IMR-90 (cell line): Measurements from ENCODE around the gene FBXO28. TPM values are rescaled to one million over a fixed set of nuclear protein-coding genes. Genes with fewer than 3 reads are reported as not detected.

Source experiments
- ATAC-seq: fragments of 200-7000 bp; cut with Tn5 transposase; 2 replicates; pipeline ENCODE4 v1.9.1; 2020; ENCODE audit warnings: low read depth, mild to moderate bottlenecking, moderate library complexity
- BruUV-seq: library from RNA; stranded (reverse); fragments of 400-500 nt; replicated peaks from 2 replicates; lab custom pipeline; 2021; lab: Mats Ljungman, UMichigan
- CTCF ChIA-PET: fragments of 300-600 bp; formaldehyde crosslinking; extraction: SDS; loops from one replicate; lab custom pipeline; 2021; ENCODE audit warnings: antibody characterized with exemption; lab: Yijun Ruan, JAX
- POLR2A ChIA-PET: fragments of 300-600 bp; sonication (Branson Sonifier 250); formaldehyde crosslinking; loops from one replicate; lab custom pipeline; 2022; ENCODE audit warnings: antibody characterized with exemption; ENCODE audit not compliant: unreplicated experiment; lab: Charles Lee
- DNase-seq: peaks from one replicate; pipeline ENCODE4 v3.0.0; 2013
- H2AFZ ChIP-seq: replicated peaks from 2 replicates; pipeline ENCODE3; 2013; ENCODE audit warnings: low read length, mild to moderate bottlenecking; ENCODE audit not compliant: poor library complexity
- H2AK5ac ChIP-seq: 2 replicates; pipeline ENCODE4 v1.6.1; 2013; ENCODE audit warnings: low read depth, low read length, inconsistent platforms
- H2AK9ac ChIP-seq: replicated peaks from 2 replicates; pipeline ENCODE3; 2013; ENCODE audit warnings: mild to moderate bottlenecking, low read depth, low read length, moderate library complexity; ENCODE audit not compliant: poor library complexity
- H2BK120ac ChIP-seq: 2 replicates; pipeline ENCODE4 v1.6.1; 2013; ENCODE audit warnings: low read depth, low read length, inconsistent platforms
- H2BK15ac ChIP-seq: 3 replicates; pipeline ENCODE4 v1.6.1; 2013; ENCODE audit warnings: low read depth, low read length, inconsistent platforms
- H2BK20ac ChIP-seq: 2 replicates; pipeline ENCODE4 v1.6.1; 2013; ENCODE audit warnings: low read depth, mild to moderate bottlenecking, inconsistent platforms, low read length, moderate library complexity
- H2BK5ac ChIP-seq: 2 replicates; pipeline ENCODE4 v1.6.1; 2013; ENCODE audit warnings: mild to moderate bottlenecking, low read depth, low read length, inconsistent platforms; ENCODE audit not compliant: poor library complexity, severe bottlenecking
- H3K14ac ChIP-seq: replicated peaks from 2 replicates; pipeline ENCODE4 v1.6.1; 2013; ENCODE audit warnings: low read depth, low read length, inconsistent platforms
- H3K18ac ChIP-seq: 2 replicates; pipeline ENCODE4 v1.6.1; 2013; ENCODE audit warnings: low read depth, low read length, control low read depth
- H3K23ac ChIP-seq: 2 replicates; pipeline ENCODE4 v1.6.1; 2013; ENCODE audit warnings: low read depth, low read length, inconsistent platforms
- H3K27ac ChIP-seq: 2 replicates; pipeline ENCODE4 v1.5.1; 2013; ENCODE audit warnings: mild to moderate bottlenecking, control low read depth, low read length; ENCODE audit not compliant: insufficient read depth
- H3K27me3 ChIP-seq: 2 replicates; pipeline ENCODE4 v1.6.1; 2013; ENCODE audit warnings: low read length; ENCODE audit not compliant: control insufficient read depth, insufficient read depth
- H3K36me3 ChIP-seq: 2 replicates; pipeline ENCODE4 v1.6.1; 2013; ENCODE audit warnings: low read length, mixed read lengths; ENCODE audit not compliant: control insufficient read depth, insufficient read depth
- H3K4ac ChIP-seq: 2 replicates; pipeline ENCODE4 v1.6.1; 2013; ENCODE audit warnings: low read depth, low read length, inconsistent platforms
- H3K4me1 ChIP-seq: 2 replicates; pipeline ENCODE4 v1.6.1; 2013; ENCODE audit warnings: low read length, mixed read lengths; ENCODE audit not compliant: control insufficient read depth, insufficient read depth
- H3K4me2 ChIP-seq: 2 replicates; pipeline ENCODE4 v1.6.1; 2013; ENCODE audit warnings: low read depth, mild to moderate bottlenecking, control low read depth, low read length, moderate library complexity
- H3K4me3 ChIP-seq: 2 replicates; pipeline ENCODE4 v1.5.1; 2013; ENCODE audit warnings: low read depth, mild to moderate bottlenecking, control low read depth, low read length, moderate library complexity; ENCODE audit not compliant: insufficient read depth
- H3K56ac ChIP-seq: 2 replicates; pipeline ENCODE4 v1.6.1; 2013; ENCODE audit warnings: low read length, inconsistent platforms; ENCODE audit not compliant: insufficient read depth; ENCODE audit errors: extremely low read depth
- H3K79me1 ChIP-seq, 2 experiments: 2 replicates each; pipeline ENCODE4 v1.6.1; 2013; ENCODE audit warnings: low read length in 2 of 2, inconsistent platforms in 1 of 2, low read depth in 1 of 2
- H3K9ac ChIP-seq: 2 replicates; pipeline ENCODE4 v1.6.1; 2013; ENCODE audit warnings: low read depth, low read length, control low read depth
- H3K9me1 ChIP-seq: 2 replicates; pipeline ENCODE4 v1.6.1; 2013; ENCODE audit warnings: low read length, inconsistent platforms; ENCODE audit not compliant: insufficient read depth
- H3K9me3 ChIP-seq: 2 replicates; pipeline ENCODE4 v1.6.1; 2013; ENCODE audit warnings: low read length; ENCODE audit not compliant: control insufficient read depth, insufficient read depth
- H4K20me1 ChIP-seq: 2 replicates; pipeline ENCODE4 v1.6.1; 2013; ENCODE audit warnings: low read length, inconsistent platforms; ENCODE audit not compliant: insufficient read depth
- H4K5ac ChIP-seq: 2 replicates; pipeline ENCODE4 v1.6.1; 2013; ENCODE audit warnings: mild to moderate bottlenecking, low read depth, low read length, control low read depth
- H4K8ac ChIP-seq, 2 experiments: 2 replicates each; pipeline ENCODE4 v1.6.1; 2013; ENCODE audit warnings: low read depth in 2 of 2, low read length in 2 of 2, control low read depth in 1 of 2, inconsistent platforms in 1 of 2
- H4K91ac ChIP-seq: 2 replicates; pipeline ENCODE4 v1.6.1; 2013; ENCODE audit warnings: low read depth, low read length, inconsistent platforms; ENCODE audit not compliant: insufficient read depth
- MAFK ChIP-seq: IDR thresholded peaks from 2 replicates; pipeline ENCODE4 v1.6.1; 2012; ENCODE audit warnings: low read depth, low read length, improper control_type of control experiment
- WGBS, 2 experiments: methylation state at CpG; one replicate each; pipeline versions ENCODE4 v1.1.5 to v1.1.7; 2013; ENCODE audit warnings: missing lambda C conversion rate in 2 of 2; ENCODE audit not compliant: insufficient read length in 1 of 2; ENCODE audit errors: extremely low coverage in 2 of 2; 5-methylcytosine and 5-hydroxymethylcytosine counted together
- dilution Hi-C: fragments of 300-500 bp; cut with HindIII; formaldehyde crosslinking; loops from one replicate; pipeline ENCODE4 v1.14.3; 2018; ENCODE audit warnings: low sequenced_read_pairs; ENCODE audit not compliant: unreplicated experiment
- in situ Hi-C: fragments of 300-500 bp; cut with MboI; formaldehyde crosslinking; loops from 3 replicates; pipeline ENCODE4 v1.14.3; 2019; ENCODE audit warnings: low sequenced_read_pairs, inconsistent platforms, mixed read lengths
- intact Hi-C: fragments of 100-400 bp; cut with micrococcal nuclease; formaldehyde crosslinking; loops from 2 replicates; pipeline ENCODE4 v1.10.0; 2022
- polyA plus RNA-seq, 3 experiments: library from polyadenylated mRNA; depleted of rRNA; stranded (reverse); fragments of >200 nt; gene quantifications; 2 replicates each; pipeline ENCODE4 v1.2.3, GENCODE V29; 2012; ENCODE audit warnings: low replicate concordance in 1 of 3
- total RNA-seq: library from RNA; depleted of rRNA; stranded (reverse); fragments of >200 nt; gene quantifications from 2 replicates; pipeline ENCODE4 v1.2.3, GENCODE V29; 2012

FBXO28 gene
- total and polyA plus RNA-seq, 2 of the 4 experiments (the other 2 are of a cell fraction), result 11.6 to 22.6 TPM

GRCh38 chr1:224096773-224097172 lies 17.1 kb upstream of the FBXO28 start:
- Histone ChIP-seq H3K9me3 (no peaks in the 10 kb centered on the region), H2AK5ac (no peak overlapping the region), H3K27ac (no peak overlapping the region), H3K4me2 (no peak overlapping the region), H3K9me1 (no peaks in the 10 kb centered on the region), H3K4me3 (no peak overlapping the region), H3K9ac (no peak overlapping the region), H2BK5ac (no peak overlapping the region), H4K5ac (no peak overlapping the region), H2BK15ac (no peak overlapping the region), H3K79me1 (no peaks in the 10 kb centered on the region), H3K23ac (no peak overlapping the region), H3K14ac (no peak overlapping the region), H3K56ac (no peak overlapping the region), H2AFZ (no peak overlapping the region), H4K8ac (no peak overlapping the region), H3K27me3 (peaks cover 12% of the 10 kb centered on the region), H2AK9ac (no peak overlapping the region), H3K4me1 (no peaks in the 10 kb centered on the region), H3K36me3 (no peaks in the 10 kb centered on the region), H2BK20ac (no peak overlapping the region), H3K18ac (no peak overlapping the region), H2BK120ac (no peak overlapping the region), H4K91ac (no peak overlapping the region), H4K20me1 (no peaks in the 10 kb centered on the region), H3K4ac (no peak overlapping the region)
- WGBS, 2 experiments, result no CpG with 5 or more reads among the region's 1 CpG
- ChIA-PET CTCF (no interaction called here), POLR2A (no interaction called here)
- no peak for TF ChIP-seq MAFK
- no TSS peak for BruUV-seq
- intact Hi-C loops (no loop called here), in situ Hi-C loops (no loop called here), dilution Hi-C loops (no loop called here)
- no peak for ATAC-seq
- no peak for DNase-seq
